HG02623 (cell line): Measurements from ENCODE around the gene PSMA8.
"Not testable (repeated sequence)": the region's sequence is repeated elsewhere in the genome, so short reads cannot be mapped to it uniquely, and the experiment has no call there.

Experiments
- ATAC-seq: cut with Tn5 transposase; IDR thresholded peaks from one replicate; pipeline ENCODE4 v1.9.1; 2021; ENCODE audit warnings: moderate library complexity; ENCODE audit not compliant: unreplicated experiment

PSMA8 gene

GRCh38 chr18:26230497-26230896, 96.8 kb downstream of the PSMA8 start:
- no peak for ATAC-seq

DNA sequence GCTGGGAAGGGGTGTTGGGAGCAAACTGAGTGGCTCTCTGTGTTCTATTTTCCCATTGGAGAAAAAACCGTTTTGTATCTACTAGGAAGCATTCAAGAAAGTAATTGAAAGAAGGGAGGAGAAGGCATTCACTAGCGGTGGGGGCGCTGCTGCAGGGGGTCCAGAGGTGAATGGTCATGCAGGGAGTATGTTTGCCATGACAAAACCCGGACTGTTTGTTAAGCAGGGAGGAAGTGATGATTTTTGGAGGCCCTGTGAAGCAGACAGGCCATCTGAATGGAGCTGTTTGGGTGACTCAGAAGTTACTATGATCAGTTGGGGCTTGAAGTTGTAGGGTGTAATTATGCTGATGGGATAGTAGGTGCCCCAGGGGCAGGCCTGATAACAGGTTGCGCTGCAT, 99.5 kb downstream of the PSMA8 start:
- no peak for ATAC-seq

GRCh38 chr18:26237363-26237762, 103.7 kb downstream of the PSMA8 start:
- ATAC-seq, result not testable (repeated sequence)

DNA sequence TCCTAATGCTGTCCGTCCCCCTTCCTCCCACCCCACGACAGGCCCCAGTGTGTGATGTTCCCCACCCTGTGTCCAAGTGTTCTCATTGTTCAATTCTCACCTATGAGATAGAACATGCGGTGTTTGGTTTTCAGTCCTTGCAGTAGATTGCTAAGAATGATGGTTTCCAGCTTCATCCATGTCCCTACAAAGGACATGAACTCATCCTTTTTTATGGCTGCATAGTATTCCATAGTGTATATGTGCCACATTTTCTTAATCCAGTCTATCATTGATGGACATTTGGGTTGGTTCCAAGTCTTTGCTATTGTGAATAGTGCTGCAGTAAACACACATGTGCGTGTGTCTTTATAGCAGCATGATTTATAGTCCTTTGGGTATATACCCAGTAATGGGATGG, 105.0 kb downstream of the PSMA8 start:
- ATAC-seq, result not testable (repeated sequence)

GRCh38 chr18:26242392-26242791, 108.7 kb downstream of the PSMA8 start:
- not testable (repeated sequence) for ATAC-seq
